ENCODE data around the gene PLXNA2.
A peak's percentile ranks its signal among the peaks of the same experiment; 100 is the strongest.

The PLXNA2 gene

DNA sequence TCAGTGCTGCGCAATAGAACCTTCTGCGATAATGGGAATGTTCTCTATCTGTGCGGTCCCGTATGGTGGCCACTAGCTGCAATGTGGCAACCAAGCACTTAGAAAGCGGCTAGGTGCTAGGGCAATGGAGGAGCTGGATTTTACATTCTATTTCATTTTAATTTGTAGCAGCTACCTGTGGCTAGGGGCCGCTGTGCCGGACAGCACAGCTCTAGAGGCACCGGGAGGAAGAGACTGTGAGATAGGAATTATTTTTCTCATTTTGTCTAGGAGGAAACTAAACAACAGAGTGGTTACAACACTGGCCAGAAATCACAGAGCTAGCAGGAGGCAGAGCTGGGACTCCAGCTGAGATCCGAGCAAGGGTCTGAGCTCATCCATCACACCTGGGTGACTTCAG, 202.7 kb downstream of the PLXNA2 start:
- Histone ChIP-seq H2BK12ac (ENCODE audit: low read length) (no peak overlapping the region), H2BK5ac (ENCODE audit: low read length) (no peak overlapping the region), H3K14ac (ENCODE audit: low read length) (no peak overlapping the region), H3K4ac (ENCODE audit: low read length) (no peak overlapping the region), H3K79me1 (ENCODE audit: low read depth, low read length) (no peaks in the 10 kb centered on the region), H2BK15ac (ENCODE audit: low read length) (no peak overlapping the region), H3K4me1 (ENCODE audit: control insufficient read depth in 2 of 2, insufficient read depth in 1 of 2, low read depth in 1 of 2, low read length in 2 of 2) (peaks cover 0 to 11% of the 10 kb centered on the region in 2 donors), H4K8ac (ENCODE audit: low read depth, low read length) (no peak overlapping the region), H3K27me3 (ENCODE audit: control insufficient read depth in 3 of 3, insufficient read depth in 3 of 3, low read depth in 1 of 3, low read length in 3 of 3) (no peaks in the 10 kb centered on the region), H3K18ac (ENCODE audit: low read length) (no peak overlapping the region), H3K36me3 (replicated peaks in 1 of 2; ENCODE audit: control insufficient read depth in 2 of 2, insufficient read depth in 2 of 2, low read length in 2 of 2) (peaks cover 3 to 5% of the 10 kb centered on the region in 2 donors), H3K9ac (ENCODE audit: low read depth, low read length, poor library complexity) (no peak overlapping the region), H3K23ac (ENCODE audit: low read depth, low read length, poor library complexity) (no peak overlapping the region), H3K27ac (replicated peaks; ENCODE audit: low read length) (no peak overlapping the region), H2AFZ (ENCODE audit: low read length) (no peak overlapping the region), H2AK5ac (ENCODE audit: low read depth, low read length) (no peak overlapping the region), H3K4me3 (ENCODE audit: low read length in 2 of 2) (no peak overlapping the region), H2BK120ac (ENCODE audit: low read depth, low read length) (no peak overlapping the region), H3K9me3 (replicated peaks in 1 of 2; ENCODE audit: control insufficient read depth in 2 of 2, insufficient read depth in 1 of 2, low read depth in 1 of 2, low read length in 2 of 2) (no peaks in the 10 kb centered on the region), H3K4me2 (ENCODE audit: insufficient read depth, low read length, poor library complexity, severe bottlenecking) (no peak overlapping the region), H4K91ac (ENCODE audit: low read depth, low read length, poor library complexity) (no peak overlapping the region)
- WGBS, 2 donors (ENCODE audit: extremely low coverage in 2 of 2, insufficient read length in 2 of 2, insufficient replicate concordance in 1 of 2) = no CpG with 5 or more reads among the region's 9 CpGs
- DNase-seq (ENCODE audit: low spot score) = no peak

DNA sequence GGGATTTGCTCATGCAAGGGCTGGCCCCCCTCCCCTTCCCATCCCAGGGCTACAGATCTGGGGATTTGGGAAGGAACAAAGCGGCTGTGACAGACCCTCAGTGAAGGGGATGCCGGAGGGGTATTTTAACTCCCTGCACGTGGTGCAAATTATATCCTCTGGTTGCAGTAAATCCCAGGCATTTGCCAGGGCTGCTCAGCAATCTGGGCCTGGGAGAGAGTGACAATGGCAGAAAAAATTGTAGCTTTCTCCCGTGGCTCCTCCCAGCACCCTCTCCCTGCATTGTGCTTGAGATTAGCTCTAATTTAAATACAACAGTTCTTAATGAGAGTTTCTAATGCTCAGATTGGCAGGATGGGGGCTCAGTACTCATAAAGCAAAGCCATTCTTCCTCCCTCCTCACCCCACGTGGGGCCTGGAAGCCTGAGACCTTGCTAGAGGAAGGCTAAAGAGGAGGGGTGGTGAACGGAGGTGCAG, 203.3 kb downstream of the PLXNA2 start:
- Histone ChIP-seq H4K91ac (ENCODE audit: low read depth, low read length, poor library complexity) (no peak overlapping the region), H3K14ac (ENCODE audit: low read length) (no peak overlapping the region), H2BK15ac (ENCODE audit: low read length) (no peak overlapping the region), H3K9ac (ENCODE audit: low read depth, low read length, poor library complexity) (no peak overlapping the region), H3K27ac (replicated peaks; ENCODE audit: low read length) (no peak overlapping the region), H2AK5ac (ENCODE audit: low read depth, low read length) (no peak overlapping the region), H3K27me3 (ENCODE audit: control insufficient read depth in 3 of 3, insufficient read depth in 3 of 3, low read depth in 1 of 3, low read length in 3 of 3) (no peaks in the 10 kb centered on the region), H3K9me3 (replicated peaks in 1 of 2; ENCODE audit: control insufficient read depth in 2 of 2, insufficient read depth in 1 of 2, low read depth in 1 of 2, low read length in 2 of 2) (no peaks in the 10 kb centered on the region), H3K4me3 (ENCODE audit: low read length in 2 of 2) (no peak overlapping the region), H2BK12ac (ENCODE audit: low read length) (no peak overlapping the region), H4K8ac (ENCODE audit: low read depth, low read length) (no peak overlapping the region), H3K79me1 (ENCODE audit: low read depth, low read length) (no peaks in the 10 kb centered on the region), H2BK5ac (ENCODE audit: low read length) (no peak overlapping the region), H3K4me1 (ENCODE audit: control insufficient read depth in 2 of 2, insufficient read depth in 1 of 2, low read depth in 1 of 2, low read length in 2 of 2) (peaks cover 0 to 11% of the 10 kb centered on the region in 2 donors), H3K4me2 (ENCODE audit: insufficient read depth, low read length, poor library complexity, severe bottlenecking) (no peak overlapping the region), H3K23ac (ENCODE audit: low read depth, low read length, poor library complexity) (no peak overlapping the region), H3K36me3 (replicated peaks in 1 of 2; ENCODE audit: control insufficient read depth in 2 of 2, insufficient read depth in 2 of 2, low read length in 2 of 2) (peaks cover 3 to 5% of the 10 kb centered on the region in 2 donors), H2BK120ac (ENCODE audit: low read depth, low read length) (no peak overlapping the region), H3K18ac (ENCODE audit: low read length) (peak overlapping the region; percentile 22), H3K4ac (ENCODE audit: low read length) (no peak overlapping the region), H2AFZ (ENCODE audit: low read length) (peak overlapping the region; percentile 47)
- WGBS, 2 donors (ENCODE audit: extremely low coverage in 2 of 2, insufficient read length in 2 of 2, insufficient replicate concordance in 1 of 2) = no CpG with 5 or more reads among the region's 6 CpGs
- DNase-seq (ENCODE audit: low spot score) = peak; percentile 15

DNA sequence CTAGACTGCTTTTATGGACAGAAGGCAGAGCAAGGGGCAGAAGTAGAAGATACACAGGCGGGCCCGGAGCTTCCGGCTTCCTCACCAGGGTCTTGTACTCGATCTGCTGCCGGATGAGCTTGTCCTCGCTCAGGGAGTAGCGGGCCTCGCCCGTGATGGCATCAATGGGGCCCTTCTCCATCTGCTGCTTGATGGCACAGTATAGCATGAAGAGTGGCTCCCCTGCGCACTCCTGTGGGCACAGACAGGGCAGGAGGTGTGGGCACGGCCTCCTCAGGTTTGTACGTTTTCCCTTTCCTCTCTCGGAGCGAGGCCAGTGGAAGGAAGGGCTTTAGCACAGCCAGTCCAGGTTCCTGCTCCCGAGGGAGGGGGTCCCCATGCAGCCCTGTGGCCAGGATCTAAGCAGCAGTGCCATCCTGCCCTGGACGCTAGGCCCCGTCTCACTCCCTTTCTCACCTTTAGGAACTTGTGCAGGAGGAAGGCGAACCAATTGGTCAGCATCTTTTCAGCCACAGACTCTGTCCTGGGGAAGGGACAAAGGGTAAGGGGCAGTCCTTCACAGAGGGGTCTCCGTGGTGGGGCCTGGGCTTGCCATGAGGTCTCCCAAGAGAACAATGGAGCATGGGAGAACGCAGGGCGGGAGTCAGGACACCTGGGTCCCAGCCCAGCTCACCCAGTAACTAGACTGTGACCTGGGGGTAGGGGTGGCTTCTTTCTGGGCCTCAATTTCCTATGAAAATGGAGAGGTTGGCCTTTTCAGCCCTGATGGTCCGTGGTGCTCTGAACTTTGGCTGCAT, 204.4 kb downstream of the PLXNA2 start:
- H3K4ac ChIP-seq (ENCODE audit: low read length) = no peak overlapping the region
- peaks cover 3 to 5% of the 10 kb centered on the region in 2 donors for H3K36me3 ChIP-seq (replicated peaks in 1 of 2; ENCODE audit: control insufficient read depth in 2 of 2, insufficient read depth in 2 of 2, low read length in 2 of 2)
- peak overlapping the region; percentile 36 for H2AK5ac ChIP-seq (ENCODE audit: low read depth, low read length)
- H3K4me1 ChIP-seq (ENCODE audit: control insufficient read depth in 2 of 2, insufficient read depth in 1 of 2, low read depth in 1 of 2, low read length in 2 of 2) = peaks cover 0 to 7% of the 10 kb centered on the region in 2 donors
- H2BK5ac ChIP-seq (ENCODE audit: low read length) = no peak overlapping the region
- H3K23ac ChIP-seq (ENCODE audit: low read depth, low read length, poor library complexity) = peak overlapping the region; percentile 6
- no peak overlapping the region for H4K91ac ChIP-seq (ENCODE audit: low read depth, low read length, poor library complexity)
- no peak overlapping the region for H2BK12ac ChIP-seq (ENCODE audit: low read length)
- H3K4me2 ChIP-seq (ENCODE audit: insufficient read depth, low read length, poor library complexity, severe bottlenecking) = no peak overlapping the region
- H2BK15ac ChIP-seq (ENCODE audit: low read length) = no peak overlapping the region
- no CpG with 5 or more reads among the region's 22 CpGs for WGBS, 2 donors (ENCODE audit: extremely low coverage in 2 of 2, insufficient read length in 2 of 2, insufficient replicate concordance in 1 of 2)
- no peak overlapping the region for H2BK120ac ChIP-seq (ENCODE audit: low read depth, low read length)
- H3K27me3 ChIP-seq (ENCODE audit: control insufficient read depth in 3 of 3, insufficient read depth in 3 of 3, low read depth in 1 of 3, low read length in 3 of 3) = no peaks in the 10 kb centered on the region
- no peak for DNase-seq (ENCODE audit: low spot score)
- no peak overlapping the region for H3K27ac ChIP-seq (replicated peaks; ENCODE audit: low read length)
- no peak overlapping the region for H4K8ac ChIP-seq (ENCODE audit: low read depth, low read length)
- H3K9ac ChIP-seq (ENCODE audit: low read depth, low read length, poor library complexity) = no peak overlapping the region
- no peaks in the 10 kb centered on the region for H3K79me1 ChIP-seq (ENCODE audit: low read depth, low read length)
- no peak overlapping the region for H3K4me3 ChIP-seq (ENCODE audit: low read length in 2 of 2)
- H2AFZ ChIP-seq (ENCODE audit: low read length) = no peak overlapping the region
- no peaks in the 10 kb centered on the region for H3K9me3 ChIP-seq (replicated peaks in 1 of 2; ENCODE audit: control insufficient read depth in 2 of 2, insufficient read depth in 1 of 2, low read depth in 1 of 2, low read length in 2 of 2)
- H3K14ac ChIP-seq (ENCODE audit: low read length) = no peak overlapping the region
- H3K18ac ChIP-seq (ENCODE audit: low read length) = peak overlapping the region; percentile 30

GRCh38 chr1:208038303-208038702, 205.9 kb downstream of the PLXNA2 start:
- Histone ChIP-seq H3K4me3 (ENCODE audit: low read length in 2 of 2) (no peak overlapping the region), H3K4ac (ENCODE audit: low read length) (no peak overlapping the region), H2AK5ac (ENCODE audit: low read depth, low read length) (no peak overlapping the region), H3K9me3 (replicated peaks in 1 of 2; ENCODE audit: control insufficient read depth in 2 of 2, insufficient read depth in 1 of 2, low read depth in 1 of 2, low read length in 2 of 2) (no peaks in the 10 kb centered on the region), H3K79me1 (ENCODE audit: low read depth, low read length) (no peaks in the 10 kb centered on the region), H4K91ac (ENCODE audit: low read depth, low read length, poor library complexity) (no peak overlapping the region), H3K4me1 (ENCODE audit: control insufficient read depth in 2 of 2, insufficient read depth in 1 of 2, low read depth in 1 of 2, low read length in 2 of 2) (peaks cover 0 to 7% of the 10 kb centered on the region in 2 donors), H3K27ac (replicated peaks; ENCODE audit: low read length) (no peak overlapping the region), H3K4me2 (ENCODE audit: insufficient read depth, low read length, poor library complexity, severe bottlenecking) (no peak overlapping the region), H3K27me3 (ENCODE audit: control insufficient read depth in 3 of 3, insufficient read depth in 3 of 3, low read depth in 1 of 3, low read length in 3 of 3) (no peaks in the 10 kb centered on the region), H3K14ac (ENCODE audit: low read length) (no peak overlapping the region), H4K8ac (ENCODE audit: low read depth, low read length) (no peak overlapping the region), H3K9ac (ENCODE audit: low read depth, low read length, poor library complexity) (no peak overlapping the region), H3K18ac (ENCODE audit: low read length) (no peak overlapping the region), H2BK5ac (ENCODE audit: low read length) (no peak overlapping the region), H2BK12ac (ENCODE audit: low read length) (no peak overlapping the region), H2BK120ac (ENCODE audit: low read depth, low read length) (no peak overlapping the region), H2AFZ (ENCODE audit: low read length) (no peak overlapping the region), H3K23ac (ENCODE audit: low read depth, low read length, poor library complexity) (peak overlapping the region; percentile 8), H3K36me3 (replicated peaks in 1 of 2; ENCODE audit: control insufficient read depth in 2 of 2, insufficient read depth in 2 of 2, low read length in 2 of 2) (no peaks in the 10 kb centered on the region), H2BK15ac (ENCODE audit: low read length) (no peak overlapping the region)
- no CpG with 5 or more reads among the region's 14 CpGs for WGBS, 2 donors (ENCODE audit: extremely low coverage in 2 of 2, insufficient read length in 2 of 2, insufficient replicate concordance in 1 of 2)
- no peak for DNase-seq (ENCODE audit: low spot score)

Data from neuronal stem cell (in vitro differentiated cells).